ENCODE data around the gene NSMCE1.
"Not testable (repeated sequence)": the region's sequence is repeated elsewhere in the genome, so short reads cannot be mapped to it uniquely, and the experiment has no call there.

NSMCE1 gene

DNA sequence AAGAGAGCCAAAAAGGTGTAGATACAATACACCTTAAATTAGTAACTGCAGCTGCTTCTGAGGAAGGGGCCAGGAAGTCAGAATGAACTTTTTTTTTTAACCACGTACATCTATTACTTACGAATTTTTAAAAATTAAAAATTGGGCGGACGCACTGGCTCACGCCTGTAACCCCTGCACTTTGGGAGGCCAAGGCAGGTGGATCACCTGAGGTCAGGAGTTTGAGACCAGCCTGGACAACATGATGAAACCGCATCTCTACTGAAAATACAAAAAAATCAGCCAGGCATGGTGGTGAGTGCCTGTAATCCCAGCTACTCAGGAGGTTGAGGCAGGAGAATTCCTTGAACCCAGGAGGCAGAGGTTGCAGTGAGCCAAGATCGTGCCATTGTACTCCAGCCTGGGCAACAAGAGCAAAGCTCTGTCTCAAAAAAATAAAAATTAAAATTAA lies 5.9 kb upstream of the NSMCE1 start:
- H3K9ac ChIP-seq (ENCODE audit: low read length); H3K9me3 ChIP-seq (ENCODE audit: control insufficient read depth, low read length); H3K4me3 ChIP-seq (ENCODE audit: low read length); H3K27me3 ChIP-seq (ENCODE audit: control insufficient read depth, insufficient read depth, low read length); H3K36me3 ChIP-seq (ENCODE audit: control insufficient read depth, insufficient read depth, low read length); H3K4me1 ChIP-seq (ENCODE audit: control insufficient read depth, insufficient read depth, low read length): not testable (repeated sequence)

DNA sequence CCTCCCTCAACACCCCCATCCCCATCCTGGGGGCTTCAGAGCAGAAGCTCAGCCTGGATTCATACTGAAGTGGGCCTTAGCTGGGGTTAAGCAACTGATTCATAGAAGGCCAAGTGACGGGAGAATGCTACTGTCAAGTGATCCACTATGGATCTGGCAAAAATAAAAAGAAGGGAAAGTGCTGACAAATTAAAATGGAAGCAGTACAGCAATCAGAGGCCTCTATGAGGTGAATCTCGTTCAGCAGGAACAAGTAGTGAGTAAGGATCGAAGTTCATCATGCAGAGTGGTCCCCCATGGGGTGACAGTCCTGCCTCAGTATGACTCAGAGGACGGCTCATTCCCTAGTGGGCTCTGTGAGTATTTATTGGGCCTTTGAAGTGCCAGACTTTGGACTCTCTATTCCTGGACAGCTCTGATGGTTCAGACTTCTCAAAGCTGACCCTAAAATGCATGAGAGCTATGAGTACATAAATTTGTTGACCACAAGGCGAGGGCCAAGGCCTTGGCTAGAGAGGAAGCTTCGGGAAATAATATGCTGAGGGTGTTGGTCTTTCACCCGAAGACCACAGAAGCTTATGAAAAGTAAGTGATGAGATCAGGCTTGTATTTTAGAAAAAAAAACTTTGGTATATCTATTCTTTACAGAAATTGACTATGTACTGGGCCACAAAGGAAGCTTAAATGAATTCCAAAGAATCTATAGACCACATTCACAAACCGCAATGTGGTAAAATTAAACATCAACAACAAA lies 5.3 kb upstream of the NSMCE1 start:
- H3K9me3 ChIP-seq (ENCODE audit: control insufficient read depth, low read length) = no peaks in the 10 kb centered on the region
- H3K4me1 ChIP-seq (ENCODE audit: control insufficient read depth, insufficient read depth, low read length) = no peaks in the 10 kb centered on the region
- H3K4me3 ChIP-seq (ENCODE audit: low read length) = no peak overlapping the region
- H3K27me3 ChIP-seq (ENCODE audit: control insufficient read depth, insufficient read depth, low read length) = no peaks in the 10 kb centered on the region
- H3K9ac ChIP-seq (ENCODE audit: low read length) = no peak overlapping the region
- H3K36me3 ChIP-seq (ENCODE audit: control insufficient read depth, insufficient read depth, low read length) = no peaks in the 10 kb centered on the region

- Histone ChIP-seq H3K9ac (ENCODE audit: low read length) (no peak overlapping the region), H3K9me3 (ENCODE audit: control insufficient read depth, low read length) (no peaks in the 10 kb centered on the region), H3K27me3 (ENCODE audit: control insufficient read depth, insufficient read depth, low read length) (no peaks in the 10 kb centered on the region), H3K36me3 (ENCODE audit: control insufficient read depth, insufficient read depth, low read length) (no peaks in the 10 kb centered on the region), H3K4me1 (ENCODE audit: control insufficient read depth, insufficient read depth, low read length) (no peaks in the 10 kb centered on the region), H3K4me3 (ENCODE audit: low read length) (no peak overlapping the region)
These were observed 4.7 kb upstream of the NSMCE1 start for GRCh38 chr16:27273330-27273669.

DNA sequence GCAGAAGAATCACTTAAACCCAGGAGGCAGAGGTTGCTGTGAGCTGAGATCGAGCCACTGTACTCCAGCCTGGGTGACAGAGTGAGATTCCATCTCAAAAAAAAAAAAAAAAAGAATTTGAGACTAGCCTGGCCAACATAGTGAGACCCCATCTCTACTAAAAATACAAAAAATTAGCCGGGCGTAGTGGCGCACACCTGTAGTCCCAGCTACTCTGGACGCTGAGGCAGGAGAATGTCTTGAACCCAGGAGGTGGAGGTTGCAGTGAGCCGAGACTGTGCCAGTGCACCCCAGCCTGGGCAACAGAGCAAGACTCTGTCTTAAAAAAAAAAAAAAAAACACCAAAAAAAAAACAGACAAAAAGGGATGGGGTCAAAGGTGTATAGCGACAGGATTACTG lies 4.1 kb upstream of the NSMCE1 start:
- H3K9me3 ChIP-seq (ENCODE audit: control insufficient read depth, low read length) = not testable (repeated sequence)

DNA sequence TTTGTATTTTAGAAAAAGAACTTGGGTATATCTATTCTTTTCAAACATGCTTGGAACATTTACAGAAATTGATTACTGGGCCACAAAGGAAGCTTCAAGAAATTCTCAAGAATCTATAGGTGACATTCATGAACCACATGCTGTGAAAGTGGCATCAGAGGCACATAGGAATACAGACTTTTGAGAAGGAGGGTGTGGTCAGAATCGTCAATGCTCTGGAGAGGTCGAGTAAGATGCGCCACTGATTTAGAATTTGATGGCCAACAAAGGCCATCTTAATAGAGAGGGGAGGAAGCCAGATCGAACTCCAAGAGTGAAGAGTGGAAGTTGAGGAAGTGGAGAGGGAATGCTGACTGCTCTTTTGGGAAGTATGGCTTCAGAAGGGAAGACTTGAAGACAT lies 3.5 kb upstream of the NSMCE1 start:
- H3K4me3 ChIP-seq (ENCODE audit: low read length) = no peak overlapping the region
- H3K27me3 ChIP-seq (ENCODE audit: control insufficient read depth, insufficient read depth, low read length) = no peaks in the 10 kb centered on the region
- H3K4me1 ChIP-seq (ENCODE audit: control insufficient read depth, insufficient read depth, low read length) = peaks cover 5% of the 10 kb centered on the region
- no peaks in the 10 kb centered on the region for H3K9me3 ChIP-seq (ENCODE audit: control insufficient read depth, low read length)
- H3K9ac ChIP-seq (ENCODE audit: low read length) = no peak overlapping the region
- H3K36me3 ChIP-seq (ENCODE audit: control insufficient read depth, insufficient read depth, low read length) = no peaks in the 10 kb centered on the region

More for the DNA sequence above, 4.1 kb upstream of the NSMCE1 start:
- H3K27me3 ChIP-seq (ENCODE audit: control insufficient read depth, insufficient read depth, low read length); H3K4me3 ChIP-seq (ENCODE audit: low read length); H3K9ac ChIP-seq (ENCODE audit: low read length); H3K4me1 ChIP-seq (ENCODE audit: control insufficient read depth, insufficient read depth, low read length); H3K36me3 ChIP-seq (ENCODE audit: control insufficient read depth, insufficient read depth, low read length): not testable (repeated sequence)

GRCh38 chr16:27270349-27270748 lies 1.8 kb upstream of the NSMCE1 start:
- Histone ChIP-seq H3K9ac (ENCODE audit: low read length) (no peak overlapping the region), H3K27me3 (ENCODE audit: control insufficient read depth, insufficient read depth, low read length) (no peaks in the 10 kb centered on the region), H3K4me1 (ENCODE audit: control insufficient read depth, insufficient read depth, low read length) (peaks cover 5% of the 10 kb centered on the region), H3K4me3 (ENCODE audit: low read length) (no peak overlapping the region), H3K9me3 (ENCODE audit: control insufficient read depth, low read length) (no peaks in the 10 kb centered on the region), H3K36me3 (ENCODE audit: control insufficient read depth, insufficient read depth, low read length) (no peaks in the 10 kb centered on the region)

- Histone ChIP-seq H3K9ac (ENCODE audit: low read length) (peak overlapping the region; percentile 80), H3K9me3 (ENCODE audit: control insufficient read depth, low read length) (no peaks in the 10 kb centered on the region), H3K4me3 (ENCODE audit: low read length) (peak overlapping the region; percentile 85), H3K36me3 (ENCODE audit: control insufficient read depth, insufficient read depth, low read length) (no peaks in the 10 kb centered on the region), H3K4me1 (ENCODE audit: control insufficient read depth, insufficient read depth, low read length) (peaks cover 5% of the 10 kb centered on the region), H3K27me3 (ENCODE audit: control insufficient read depth, insufficient read depth, low read length) (no peaks in the 10 kb centered on the region)
These were observed 953 bp upstream of the NSMCE1 start for GRCh38 chr16:27269300-27270150.

DNA sequence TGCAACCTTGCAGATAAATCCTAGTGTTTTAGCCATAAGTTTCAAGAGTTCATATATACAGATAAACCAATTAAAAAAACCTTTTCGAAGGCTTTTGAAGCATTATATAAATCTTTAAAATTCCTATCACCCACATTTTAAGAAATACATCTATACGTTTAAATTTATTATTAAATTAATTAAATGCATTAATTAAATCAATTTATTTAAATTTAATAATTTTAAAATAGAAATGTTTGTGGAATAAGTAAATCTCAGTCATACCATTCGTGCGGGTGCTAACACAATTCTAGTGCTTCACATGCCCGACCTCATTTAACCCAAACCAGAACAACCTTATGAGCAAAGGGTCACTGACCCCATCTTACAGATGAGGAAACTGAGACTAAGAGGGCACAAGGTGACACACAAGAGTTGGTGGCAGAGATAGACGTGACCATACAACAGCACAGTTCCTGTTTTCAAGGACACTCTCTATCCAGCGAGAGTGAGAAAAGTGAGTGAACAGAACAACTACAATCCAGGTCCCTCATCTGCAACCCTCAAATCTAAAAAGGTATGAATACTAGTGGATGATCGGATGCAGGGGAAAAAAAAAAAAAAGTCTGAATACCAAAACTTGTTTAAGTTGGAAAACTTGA lies 1.4 kb downstream of the NSMCE1 start:
- no peak overlapping the region for H3K4me3 ChIP-seq (ENCODE audit: low read length)
- H3K9me3 ChIP-seq (ENCODE audit: control insufficient read depth, low read length) = no peaks in the 10 kb centered on the region
- H3K4me1 ChIP-seq (ENCODE audit: control insufficient read depth, insufficient read depth, low read length) = peaks cover 5% of the 10 kb centered on the region
- H3K27me3 ChIP-seq (ENCODE audit: control insufficient read depth, insufficient read depth, low read length) = no peaks in the 10 kb centered on the region
- H3K9ac ChIP-seq (ENCODE audit: low read length) = no peak overlapping the region
- no peaks in the 10 kb centered on the region for H3K36me3 ChIP-seq (ENCODE audit: control insufficient read depth, insufficient read depth, low read length)

DNA sequence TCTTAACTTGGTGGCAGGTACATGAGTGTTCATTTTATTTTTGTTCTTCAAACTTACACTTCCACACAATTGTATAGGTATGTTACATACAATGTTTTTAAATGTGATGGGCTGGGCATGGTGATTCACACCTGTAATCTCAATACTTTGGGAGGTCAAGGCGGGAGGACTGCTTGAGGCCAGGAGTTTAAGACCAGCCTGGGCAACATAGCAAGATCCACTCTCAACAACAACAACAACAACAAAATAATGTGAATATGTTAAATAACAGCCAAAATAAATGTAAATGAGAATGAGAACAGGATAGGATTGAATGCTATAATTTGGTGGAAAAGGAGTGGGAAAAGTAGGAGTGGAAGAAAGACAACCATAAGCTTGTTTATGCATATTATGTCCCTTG lies 2.6 kb downstream of the NSMCE1 start:
- H3K36me3 ChIP-seq (ENCODE audit: control insufficient read depth, insufficient read depth, low read length) = no peaks in the 10 kb centered on the region
- H3K9ac ChIP-seq (ENCODE audit: low read length) = no peak overlapping the region
- H3K27me3 ChIP-seq (ENCODE audit: control insufficient read depth, insufficient read depth, low read length) = no peaks in the 10 kb centered on the region
- H3K4me1 ChIP-seq (ENCODE audit: control insufficient read depth, insufficient read depth, low read length) = peaks cover 5% of the 10 kb centered on the region
- no peaks in the 10 kb centered on the region for H3K9me3 ChIP-seq (ENCODE audit: control insufficient read depth, low read length)
- no peak overlapping the region for H3K4me3 ChIP-seq (ENCODE audit: low read length)

- Histone ChIP-seq H3K4me1 (ENCODE audit: control insufficient read depth, insufficient read depth, low read length) (peaks cover 5% of the 10 kb centered on the region), H3K36me3 (ENCODE audit: control insufficient read depth, insufficient read depth, low read length) (no peaks in the 10 kb centered on the region), H3K9me3 (ENCODE audit: control insufficient read depth, low read length) (no peaks in the 10 kb centered on the region), H3K9ac (ENCODE audit: low read length) (no peak overlapping the region), H3K4me3 (ENCODE audit: low read length) (no peak overlapping the region), H3K27me3 (ENCODE audit: control insufficient read depth, insufficient read depth, low read length) (no peaks in the 10 kb centered on the region)
These were observed 4.4 kb downstream of the NSMCE1 start for GRCh38 chr16:27264151-27264550.

DNA sequence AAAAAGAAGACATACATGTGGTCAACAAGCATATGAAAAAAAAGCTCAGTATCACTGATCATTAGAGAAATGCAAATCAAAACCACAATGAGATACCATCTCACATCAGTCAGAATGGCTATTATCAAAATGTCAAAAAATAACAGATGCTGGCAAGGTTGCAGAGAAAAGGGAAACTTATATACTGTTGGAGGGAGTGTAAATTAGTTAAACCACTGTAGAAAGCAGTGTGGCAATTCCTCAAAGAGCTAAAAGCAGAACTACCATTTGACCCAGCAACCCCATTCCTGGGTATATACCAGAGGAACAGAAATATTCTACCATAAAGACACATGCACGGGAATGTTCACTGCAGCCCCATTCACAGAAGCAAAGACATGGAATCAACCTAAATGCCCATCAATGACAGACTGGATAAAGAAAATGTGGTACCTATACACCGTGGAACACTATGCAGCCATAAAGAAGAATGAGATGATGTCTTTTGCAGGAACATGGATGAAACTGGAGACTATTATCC lies 5.6 kb downstream of the NSMCE1 start:
- not testable (repeated sequence) for H3K9me3 ChIP-seq (ENCODE audit: control insufficient read depth, low read length); H3K36me3 ChIP-seq (ENCODE audit: control insufficient read depth, insufficient read depth, low read length); H3K4me3 ChIP-seq (ENCODE audit: low read length); H3K9ac ChIP-seq (ENCODE audit: low read length); H3K4me1 ChIP-seq (ENCODE audit: control insufficient read depth, insufficient read depth, low read length); H3K27me3 ChIP-seq (ENCODE audit: control insufficient read depth, insufficient read depth, low read length)

GRCh38 chr16:27259710-27260109 lies 8.9 kb downstream of the NSMCE1 start:
- Histone ChIP-seq H3K9me3 (ENCODE audit: control insufficient read depth, low read length) (no peaks in the 10 kb centered on the region), H3K4me1 (ENCODE audit: control insufficient read depth, insufficient read depth, low read length) (no peaks in the 10 kb centered on the region), H3K9ac (ENCODE audit: low read length) (no peak overlapping the region), H3K36me3 (ENCODE audit: control insufficient read depth, insufficient read depth, low read length) (no peaks in the 10 kb centered on the region), H3K4me3 (ENCODE audit: low read length) (no peak overlapping the region), H3K27me3 (ENCODE audit: control insufficient read depth, insufficient read depth, low read length) (no peaks in the 10 kb centered on the region)

Measured in mucosa of stomach (tissue), 1 donor.